ENCODE results near the gene EMD.

Gene EMD

DNA sequence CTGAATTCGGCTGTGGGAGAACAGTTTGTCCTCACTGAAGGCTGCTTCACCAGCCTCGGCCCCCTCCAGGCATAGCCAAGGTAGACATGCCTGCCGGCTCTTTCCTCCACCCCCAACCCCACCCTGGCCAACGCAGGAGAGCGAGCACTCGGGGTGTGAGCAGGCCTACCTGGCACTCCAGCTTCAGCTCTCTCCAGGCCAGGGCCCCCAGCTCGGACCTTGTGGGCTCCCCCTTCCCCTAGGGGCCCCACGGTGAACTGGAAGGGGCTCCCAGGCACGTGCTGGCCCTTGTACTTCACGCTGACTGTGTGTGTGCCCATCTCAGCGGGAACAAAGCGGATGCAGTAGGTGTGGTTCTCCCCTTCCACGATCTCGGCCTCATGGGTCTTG is 27.1 kb upstream of the EMD start:
- TF ChIP-seq, protein P1, sequence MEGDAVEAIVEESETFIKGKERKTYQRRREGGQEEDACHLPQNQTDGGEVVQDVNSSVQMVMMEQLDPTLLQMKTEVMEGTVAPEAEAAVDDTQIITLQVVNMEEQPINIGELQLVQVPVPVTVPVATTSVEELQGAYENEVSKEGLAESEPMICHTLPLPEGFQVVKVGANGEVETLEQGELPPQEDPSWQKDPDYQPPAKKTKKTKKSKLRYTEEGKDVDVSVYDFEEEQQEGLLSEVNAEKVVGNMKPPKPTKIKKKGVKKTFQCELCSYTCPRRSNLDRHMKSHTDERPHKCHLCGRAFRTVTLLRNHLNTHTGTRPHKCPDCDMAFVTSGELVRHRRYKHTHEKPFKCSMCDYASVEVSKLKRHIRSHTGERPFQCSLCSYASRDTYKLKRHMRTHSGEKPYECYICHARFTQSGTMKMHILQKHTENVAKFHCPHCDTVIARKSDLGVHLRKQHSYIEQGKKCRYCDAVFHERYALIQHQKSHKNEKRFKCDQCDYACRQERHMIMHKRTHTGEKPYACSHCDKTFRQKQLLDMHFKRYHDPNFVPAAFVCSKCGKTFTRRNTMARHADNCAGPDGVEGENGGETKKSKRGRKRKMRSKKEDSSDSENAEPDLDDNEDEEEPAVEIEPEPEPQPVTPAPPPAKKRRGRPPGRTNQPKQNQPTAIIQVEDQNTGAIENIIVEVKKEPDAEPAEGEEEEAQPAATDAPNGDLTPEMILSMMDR (conservative IDR thresholded peaks at IDR 0.05; ENCODE audit: low read depth, low read length): no peak

DNA sequence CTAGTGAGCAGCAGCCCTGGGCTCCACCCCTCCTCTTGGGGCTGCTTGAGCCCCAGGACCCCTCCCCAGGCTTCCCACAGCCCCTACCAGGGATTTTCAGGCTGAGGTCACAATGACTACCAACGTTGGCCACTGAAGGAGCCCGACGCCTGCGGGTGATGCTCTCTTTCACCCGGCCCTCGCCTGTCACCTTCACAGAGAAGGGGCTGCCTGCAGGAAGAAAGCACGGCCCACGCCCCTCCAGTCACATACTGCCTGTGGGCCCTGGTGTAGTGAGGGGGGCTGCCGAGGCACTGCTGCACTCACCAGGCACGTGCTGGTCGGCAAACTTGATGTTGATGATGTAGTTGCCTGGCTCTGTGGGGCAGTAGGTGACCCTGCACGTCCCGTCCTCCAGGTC is 26.6 kb upstream of the EMD start:
- H3K4me3 ChIP-seq (ENCODE audit: low read depth, low read length): no peak overlapping the region
- DNase-seq (ENCODE audit: low read depth): no peak
- TF ChIP-seq, protein P1 (conservative IDR thresholded peaks at IDR 0.05; ENCODE audit: low read depth, low read length): no peak

More for the DNA sequence above, 27.1 kb upstream of the EMD start:
- H3K4me3 ChIP-seq (ENCODE audit: low read depth, low read length): no peak overlapping the region
- DNase-seq (ENCODE audit: low read depth): no peak

DNA sequence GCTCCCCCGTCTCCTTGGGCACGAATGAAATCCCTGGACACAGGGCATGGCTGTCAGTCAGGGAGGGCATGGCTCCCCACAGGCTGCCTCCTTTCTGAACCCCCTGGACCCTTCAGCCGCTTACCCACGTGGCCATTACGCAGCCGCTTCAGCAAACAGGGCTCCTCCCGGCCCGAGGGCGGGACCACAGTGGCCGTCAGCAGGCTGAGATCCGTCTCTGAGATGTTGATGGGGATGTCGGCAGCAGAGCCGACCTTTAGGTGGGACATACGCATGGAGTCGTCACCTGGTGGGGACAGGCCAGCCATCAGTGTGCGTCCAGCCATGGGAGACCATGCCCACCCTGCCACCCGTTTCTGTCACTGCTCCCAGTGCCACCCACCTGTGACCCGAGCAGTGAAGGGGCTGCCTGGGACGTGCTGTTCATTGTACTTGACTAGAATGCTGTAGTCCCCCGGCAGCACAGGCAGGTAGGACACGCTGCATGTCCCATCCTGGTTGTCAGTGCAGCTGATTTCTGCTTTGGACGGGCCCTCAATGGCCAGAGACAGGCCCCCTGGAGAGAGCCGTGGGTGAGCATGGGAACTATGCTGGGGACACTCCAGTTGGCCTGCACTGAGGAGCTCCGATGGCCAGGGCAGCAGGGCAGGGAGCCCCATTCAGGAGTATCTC is 25.8 kb upstream of the EMD start:
- no peak overlapping the region for H3K4me3 ChIP-seq (ENCODE audit: low read depth, low read length)
- TF ChIP-seq, protein P1 (conservative IDR thresholded peaks at IDR 0.05; ENCODE audit: low read depth, low read length): no peak
- no peak for DNase-seq (ENCODE audit: low read depth)

DNA sequence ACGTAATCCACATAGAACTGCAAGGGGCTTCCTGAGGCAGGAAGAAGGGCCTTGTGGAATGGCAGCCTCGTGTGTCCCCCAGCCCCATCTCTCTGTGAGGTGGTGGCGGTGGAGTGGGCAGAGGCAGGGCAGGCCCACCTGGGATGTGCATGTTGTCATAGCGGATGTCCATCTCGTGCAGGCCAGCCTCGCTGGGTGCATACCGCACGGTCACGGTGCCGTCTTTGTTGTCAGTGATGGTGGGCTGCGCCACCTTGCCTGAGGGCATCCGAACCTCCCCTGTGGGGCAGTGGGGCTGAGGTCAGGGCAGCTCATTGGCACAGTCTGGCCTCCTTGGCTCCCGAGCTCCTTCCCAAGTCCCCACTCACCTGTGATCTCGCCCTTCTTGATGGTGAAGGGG is 25.1 kb upstream of the EMD start:
- no peak for DNase-seq (ENCODE audit: low read depth)
- H3K4me3 ChIP-seq (ENCODE audit: low read depth, low read length): no peak overlapping the region
- TF ChIP-seq, protein P1 (conservative IDR thresholded peaks at IDR 0.05; ENCODE audit: low read depth, low read length): no peak

DNA sequence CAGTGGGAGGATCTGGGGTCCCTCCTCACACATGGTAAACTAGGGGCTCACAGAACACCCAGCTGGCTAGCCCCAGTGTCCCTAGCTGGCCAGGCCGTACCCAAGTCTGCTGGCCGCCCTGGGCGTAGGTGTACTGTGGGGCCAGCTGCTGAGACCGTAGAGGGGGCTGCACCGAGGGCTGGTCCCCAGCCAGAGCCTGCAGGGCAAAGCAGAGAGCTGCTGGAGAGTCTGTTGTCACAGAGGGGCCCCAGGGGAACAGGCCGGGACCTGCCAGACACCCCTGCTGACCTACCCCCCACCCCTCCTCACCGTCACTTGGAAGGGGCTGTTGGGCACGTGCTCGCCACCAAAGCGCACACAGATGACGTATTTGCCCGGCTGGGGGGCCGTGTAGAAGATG is 24.6 kb upstream of the EMD start:
- TF ChIP-seq, protein P1 (conservative IDR thresholded peaks at IDR 0.05; ENCODE audit: low read depth, low read length): no peak
- no peak for DNase-seq (ENCODE audit: low read depth)

DNA sequence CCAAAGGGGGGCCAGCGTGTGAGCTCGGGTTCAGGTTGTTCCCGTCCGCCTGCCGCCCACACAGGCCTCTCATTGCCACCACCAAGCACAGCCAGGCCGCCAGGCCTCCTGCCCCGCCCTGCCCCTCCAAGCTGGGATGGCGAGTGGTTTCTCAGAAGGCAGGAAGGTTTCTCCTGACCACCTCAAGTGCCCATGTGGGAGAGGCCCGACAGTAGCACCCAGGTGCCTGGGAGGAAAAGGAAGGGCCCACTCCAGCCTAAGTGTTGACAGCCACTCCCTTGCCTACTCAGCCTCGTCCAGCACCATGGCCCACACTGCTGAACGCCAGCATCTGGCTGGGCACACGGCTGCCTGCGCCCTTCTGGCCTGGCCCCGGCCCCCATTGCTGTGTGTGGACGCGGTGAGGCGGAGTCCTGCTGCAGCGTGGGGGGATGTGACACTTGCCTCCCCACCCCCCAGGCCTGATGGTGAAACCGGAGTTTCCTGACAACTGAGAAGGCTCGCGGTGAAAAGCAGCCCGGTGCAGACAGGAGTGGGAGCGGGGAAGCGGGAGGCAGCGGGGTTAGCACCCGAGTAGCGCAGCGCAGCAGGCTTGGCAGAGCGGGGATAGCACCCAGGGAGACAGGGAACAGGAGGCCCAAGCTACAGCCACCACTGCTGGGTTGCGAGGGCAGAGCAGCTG is 23.9 kb upstream of the EMD start:
- DNase-seq (ENCODE audit: low read depth): no peak
- no peak overlapping the region for H3K4me3 ChIP-seq (ENCODE audit: low read depth, low read length)
- TF ChIP-seq, protein P1 (conservative IDR thresholded peaks at IDR 0.05; ENCODE audit: low read depth, low read length): no peak

More for the DNA sequence above, 24.6 kb upstream of the EMD start:
- no peak overlapping the region for H3K4me3 ChIP-seq (ENCODE audit: low read depth, low read length)

DNA sequence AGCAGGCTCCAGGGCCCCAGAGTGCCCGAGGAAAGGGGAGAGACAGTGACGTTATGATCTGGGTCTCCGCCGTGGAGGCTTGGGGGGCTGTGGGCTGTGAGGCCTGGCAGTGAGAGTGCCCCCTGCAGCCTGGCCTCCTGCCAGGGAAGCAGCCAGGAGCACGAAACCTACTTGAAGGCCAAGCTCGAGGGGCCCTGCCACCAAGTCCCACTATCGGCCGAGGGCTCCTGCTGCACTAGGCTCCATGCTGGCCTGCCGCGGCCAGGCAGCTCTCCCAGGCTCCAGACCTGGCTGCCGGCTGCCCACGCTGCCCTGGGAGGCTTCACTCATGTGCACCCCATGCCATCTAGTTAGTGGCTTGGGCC is 23.3 kb upstream of the EMD start:
- no peak for DNase-seq (ENCODE audit: low read depth)
- H3K4me3 ChIP-seq (ENCODE audit: low read depth, low read length): no peak overlapping the region
- TF ChIP-seq, protein P1 (conservative IDR thresholded peaks at IDR 0.05; ENCODE audit: low read depth, low read length): peak; percentile 3
